Neutrophil (primary cell): ENCODE results near the gene ARHGDIA.

Experiments used
- H3K27ac ChIP-seq: fragments of 200-600 bp; sonication (generic); 2 replicates; pipeline ENCODE4 v1.5.1; 2016; ENCODE audit warnings: mild to moderate bottlenecking, moderate library complexity
- H3K27me3 ChIP-seq: fragments of 200-600 bp; sonication (generic); 2 replicates; pipeline ENCODE4 v1.6.0; 2016; ENCODE audit warnings: mild to moderate bottlenecking
- H3K36me3 ChIP-seq: fragments of 200-600 bp; sonication (generic); 2 replicates; pipeline ENCODE4 v1.5.1; 2017
- H3K4me1 ChIP-seq, 2 experiments: fragments of 200-600 bp in 1 of 2; sonication (generic) in 1 of 2; 1 replicate in 1 of 2; 2 replicates in 1 of 2; pipeline versions ENCODE4 v1.5.1 to v1.6.1; 2013 to 2016; ENCODE audit warnings: low read depth in 1 of 2, low read length in 1 of 2, mild to moderate bottlenecking in 1 of 2, moderate library complexity in 1 of 2; ENCODE audit not compliant: control insufficient read depth in 1 of 2, insufficient read depth in 1 of 2
- H3K4me3 ChIP-seq, 2 experiments: fragments of 200-600 bp in 1 of 2; sonication (generic) in 1 of 2; 1 replicate in 1 of 2; 2 replicates in 1 of 2; pipeline ENCODE4 v1.5.1; 2013 to 2016; ENCODE audit warnings: low read depth in 1 of 2, low read length in 1 of 2, mild to moderate bottlenecking in 1 of 2, moderate library complexity in 1 of 2
- H3K9me3 ChIP-seq: fragments of 200-600 bp; sonication (generic); 2 replicates; pipeline ENCODE4 v1.5.1; 2016
- CTCF ChIP-seq: fragments of 200-600 bp; sonication (generic); IDR thresholded peaks from 2 replicates; pipeline ENCODE4 v1.5.1; 2016; ENCODE audit warnings: antibody characterized with exemption

The ARHGDIA gene

DNA sequence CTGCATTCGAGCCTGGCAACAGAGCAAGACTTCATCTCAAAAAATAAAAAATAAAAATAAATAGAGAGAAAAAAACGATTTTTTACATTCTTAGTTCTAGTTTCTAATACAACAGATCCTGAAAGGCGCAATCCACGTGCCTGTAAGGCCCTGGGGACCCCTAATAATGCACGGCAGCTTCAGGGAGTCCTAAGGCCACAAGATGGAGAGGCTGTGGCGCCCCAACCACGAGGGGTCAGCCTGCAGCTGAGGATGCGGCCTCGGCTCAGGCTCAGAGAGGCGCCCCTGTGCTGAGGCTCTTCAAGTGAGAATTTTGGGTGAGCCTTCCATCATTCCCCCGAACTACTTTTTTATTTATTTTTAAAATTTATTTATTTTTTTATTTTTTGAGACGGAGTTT, 21.7 kb downstream of the ARHGDIA start:
- H3K36me3 ChIP-seq: peaks cover 85% of the 10 kb centered on the region
- TF ChIP-seq CTCF: no peak
- H3K27me3 ChIP-seq: no peaks in the 10 kb centered on the region

DNA sequence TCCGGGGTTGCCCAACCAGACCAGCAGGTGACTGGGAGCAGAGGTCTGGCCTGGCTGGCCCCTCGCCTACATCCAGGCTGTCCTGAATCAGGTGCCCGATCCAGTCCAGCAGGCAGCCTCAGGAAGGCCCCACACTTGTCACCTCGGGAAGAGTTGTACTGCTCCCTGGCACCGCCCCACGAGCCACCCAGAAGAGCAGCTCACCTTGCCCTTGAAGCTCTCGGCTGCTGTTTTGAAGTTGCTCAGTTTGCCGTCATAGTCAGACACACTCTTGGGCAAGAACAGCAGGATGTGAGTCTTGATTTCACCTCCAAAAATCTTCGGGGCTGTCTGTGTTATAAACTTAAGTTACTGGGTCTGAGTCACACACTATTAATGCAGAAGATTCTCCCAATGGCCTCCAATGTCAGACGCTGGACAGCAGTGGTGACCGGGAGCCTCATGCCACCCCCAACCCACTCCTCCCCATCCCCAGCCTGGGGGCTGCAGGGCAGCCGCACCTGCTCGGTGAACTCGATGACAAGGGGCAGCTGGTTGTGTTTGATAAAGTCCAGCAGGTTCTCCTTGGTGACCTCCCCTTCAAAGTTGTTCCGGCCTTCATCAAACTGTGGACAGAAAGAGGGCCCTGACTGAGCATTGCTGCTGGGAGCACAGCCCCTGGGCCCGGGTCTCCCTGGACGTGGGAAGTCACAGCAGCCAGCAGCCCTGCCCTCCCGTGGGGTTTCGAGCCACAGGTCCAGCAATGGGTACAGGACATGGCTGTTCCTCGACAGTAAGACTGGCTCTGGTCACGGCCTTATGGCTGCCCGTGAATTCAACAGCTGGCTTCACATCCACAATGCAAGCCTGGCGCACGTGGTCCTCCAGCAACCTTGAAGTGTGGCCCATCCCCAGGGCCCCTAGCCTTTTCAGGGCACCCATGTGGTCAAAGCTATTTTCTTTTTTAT, 24.1 kb downstream of the ARHGDIA start:
- H3K36me3 ChIP-seq: peaks cover 85% of the 10 kb centered on the region
- no peak for TF ChIP-seq CTCF
- H3K9me3 ChIP-seq: no peaks in the 10 kb centered on the region
- peaks cover 0 to 8% of the 10 kb centered on the region in 2 experiments for H3K4me1 ChIP-seq
- H3K27me3 ChIP-seq: no peaks in the 10 kb centered on the region
- no peak overlapping the region for H3K4me3 ChIP-seq
- H3K27ac ChIP-seq: peak overlapping the region; percentile 6

More for the DNA sequence above, 21.7 kb downstream of the ARHGDIA start:
- H3K4me1 ChIP-seq: no peaks in the 10 kb centered on the region
- no peaks in the 10 kb centered on the region for H3K9me3 ChIP-seq
- H3K4me3 ChIP-seq: no peak overlapping the region
- H3K27ac ChIP-seq: no peak overlapping the region

- Histone ChIP-seq H3K9me3 (no peaks in the 10 kb centered on the region), H3K27me3 (no peaks in the 10 kb centered on the region), H3K36me3 (peaks cover 76% of the 10 kb centered on the region), H3K27ac (peak overlapping the region; percentile 6), H3K4me1 (peaks cover 8 to 17% of the 10 kb centered on the region in 2 experiments), H3K4me3 (no peak overlapping the region)
- no peak for TF ChIP-seq CTCF
Measured at GRCh38 chr17:81845881-81846742, 25.0 kb downstream of the ARHGDIA start.

GRCh38 chr17:81845361-81845760, 25.8 kb downstream of the ARHGDIA start:
- TF ChIP-seq CTCF: no peak
- H3K36me3 ChIP-seq: peaks cover 72% of the 10 kb centered on the region
- H3K9me3 ChIP-seq: no peaks in the 10 kb centered on the region
- peaks cover 16 to 25% of the 10 kb centered on the region in 2 experiments for H3K4me1 ChIP-seq
- H3K27me3 ChIP-seq: no peaks in the 10 kb centered on the region
- H3K4me3 ChIP-seq: no peak overlapping the region
- peak overlapping the region; percentile 10 for H3K27ac ChIP-seq

DNA sequence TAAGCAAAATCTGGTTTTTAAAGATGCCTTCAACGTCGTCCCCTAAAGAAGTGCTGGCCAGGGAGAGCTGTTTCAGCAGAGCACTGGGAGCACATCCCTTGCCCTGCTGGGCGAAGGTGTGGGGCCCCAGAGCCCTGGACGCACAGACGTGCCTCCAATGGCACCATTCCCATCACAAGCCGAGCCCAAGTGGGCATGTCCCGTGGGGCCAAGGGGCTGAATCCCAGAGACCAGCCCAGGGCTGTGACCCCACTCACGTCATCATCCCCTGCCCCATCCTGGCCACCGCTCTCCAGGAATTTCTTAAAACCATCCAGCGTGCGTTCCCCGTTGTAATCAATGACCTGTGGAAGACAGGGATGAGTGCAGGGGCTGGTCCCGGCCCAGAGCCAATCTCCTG, 26.2 kb downstream of the ARHGDIA start:
- Histone ChIP-seq H3K4me3 (no peak overlapping the region), H3K27me3 (no peaks in the 10 kb centered on the region), H3K4me1 (peaks cover 21 to 29% of the 10 kb centered on the region in 2 experiments), H3K9me3 (no peaks in the 10 kb centered on the region), H3K36me3 (peaks cover 67% of the 10 kb centered on the region), H3K27ac (no peak overlapping the region)
- no peak for TF ChIP-seq CTCF
